CD4-positive, alpha-beta T cell treated with Interleukin-6 for 4 hours (primary cell): ENCODE measurements around the gene GOLGA8N.

Source experiments
- DNase-seq: peaks from one replicate; pipeline ENCODE4 v3.0.0-alpha.2; 2020; ENCODE audit warnings: mixed read lengths

Gene GOLGA8N

GRCh38 chr15:32652178-32652577, 58.9 kb downstream of the GOLGA8N start:
- DNase-seq, result no peak

GRCh38 chr15:32656091-32656490, 62.8 kb downstream of the GOLGA8N start:
- DNase-seq, result no peak

GRCh38 chr15:32656496-32656895, 63.2 kb downstream of the GOLGA8N start:
- DNase-seq, result no peak
